Measurements from ENCODE around the gene ILDR2.
A peak's percentile ranks its signal among the peaks of the same experiment; 100 is the strongest.

ILDR2 gene

GRCh38 chr1:166969074-166969677 is 6.2 kb downstream of the ILDR2 start:
- no peak for DNase-seq

GRCh38 chr1:166960858-166961474 is 14.4 kb downstream of the ILDR2 start:
- no peak for DNase-seq

- no peak for DNase-seq
These were observed 18.5 kb downstream of the ILDR2 start for GRCh38 chr1:166956872-166957271.

- DNase-seq = peak; percentile 30
These were observed 19.1 kb downstream of the ILDR2 start for GRCh38 chr1:166956057-166956850.

- DNase-seq = no peak
These were observed 21.8 kb downstream of the ILDR2 start for GRCh38 chr1:166953491-166953890.

- no peak for DNase-seq
These were observed 23.2 kb downstream of the ILDR2 start for GRCh38 chr1:166952002-166952746.

- DNase-seq = no peak
These were observed 24.3 kb downstream of the ILDR2 start for GRCh38 chr1:166951050-166951449.

- no peak for DNase-seq
These were observed 25.2 kb downstream of the ILDR2 start for GRCh38 chr1:166950156-166950555.

- no peak for DNase-seq
These were observed 26.4 kb downstream of the ILDR2 start for GRCh38 chr1:166948856-166949350.

- peak; percentile 33 for DNase-seq
These were observed 27.8 kb downstream of the ILDR2 start for GRCh38 chr1:166947398-166948043.

GRCh38 chr1:166944186-166944967 is 31.0 kb downstream of the ILDR2 start:
- peak; percentile 87 for DNase-seq

GRCh38 chr1:166939741-166940375 is 35.5 kb downstream of the ILDR2 start:
- DNase-seq = no peak

GRCh38 chr1:166937962-166938361 is 37.4 kb downstream of the ILDR2 start:
- no peak for DNase-seq

GRCh38 chr1:166937329-166937728 is 38.0 kb downstream of the ILDR2 start:
- DNase-seq = no peak

GRCh38 chr1:166933633-166934032 is 41.7 kb downstream of the ILDR2 start:
- DNase-seq = no peak

GRCh38 chr1:166933140-166933539 is 42.2 kb downstream of the ILDR2 start:
- DNase-seq = no peak

GRCh38 chr1:166929911-166930310 is 45.4 kb downstream of the ILDR2 start:
- DNase-seq = no peak

- DNase-seq = no peak
These were observed 47.6 kb downstream of the ILDR2 start for GRCh38 chr1:166927701-166928100.

- DNase-seq = no peak
These were observed 49.4 kb downstream of the ILDR2 start for GRCh38 chr1:166925810-166926478.

- DNase-seq = no peak
These were observed 50.4 kb downstream of the ILDR2 start for GRCh38 chr1:166924823-166925541.

Measured in hematopoietic multipotent progenitor cell treated with erythropoietin and hydrocortisone succinate and interleukin-3 and kit ligand, for 4 days (in vitro differentiated cells).